ENCODE results near the gene BNIP5.
"Not testable (repeated sequence)": the region's sequence is repeated elsewhere in the genome, so short reads cannot be mapped to it uniquely, and the experiment has no call there.

Gene BNIP5

DNA sequence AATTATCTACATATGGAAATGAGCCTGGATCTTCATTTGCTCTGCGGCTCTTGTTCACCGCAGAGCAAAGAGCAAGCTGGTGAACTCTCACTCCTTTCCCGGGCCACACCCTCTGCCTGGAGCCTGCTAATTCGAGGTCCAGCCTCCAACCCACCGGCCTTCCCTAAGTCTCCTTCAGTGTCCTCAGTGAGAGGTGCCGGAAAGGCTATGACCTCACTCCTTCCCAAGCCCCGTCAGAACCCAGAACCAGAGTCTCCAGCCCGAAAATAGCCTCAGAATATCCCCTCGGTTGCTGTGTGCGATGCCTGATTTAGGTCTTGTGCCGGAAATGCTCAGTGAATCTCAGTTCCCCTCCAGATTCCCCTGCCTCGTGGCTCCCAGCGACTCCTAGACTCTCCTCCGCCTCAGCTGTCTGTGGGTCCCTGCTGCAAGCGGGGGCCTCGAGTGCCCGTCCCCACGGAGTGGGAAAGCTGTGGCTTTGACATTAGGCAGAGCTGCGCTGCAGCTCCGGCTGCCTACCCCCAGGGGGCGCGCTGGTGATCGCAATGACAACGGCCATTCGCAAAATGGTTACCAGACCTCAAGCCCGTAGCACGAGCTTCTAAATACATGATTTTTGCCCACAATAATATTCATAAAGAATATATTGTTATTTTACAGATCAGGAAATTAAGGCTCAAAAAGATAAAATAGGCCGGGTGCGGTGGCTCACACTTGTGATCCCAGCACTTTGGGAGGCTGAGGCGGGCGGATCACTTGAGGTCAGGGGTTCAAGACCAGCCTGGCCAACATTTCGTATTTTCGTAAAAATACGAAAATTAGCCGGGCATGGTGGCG is 4.1 kb upstream of the BNIP5 start:
- H3K36me3 ChIP-seq (ENCODE audit: insufficient read depth, low read length), result no peaks in the 10 kb centered on the region
- H3K9me3 ChIP-seq (ENCODE audit: insufficient read depth, low read length, severe bottlenecking), result no peaks in the 10 kb centered on the region
- H3K79me2 ChIP-seq (ENCODE audit: insufficient read depth, low read length), result no peaks in the 10 kb centered on the region
- H3K4me3 ChIP-seq (ENCODE audit: low read depth in 1 of 2, low read length in 2 of 2), result no peak overlapping the region
- DNase-seq, result peak; percentile 46
- peaks cover 3% of the 10 kb centered on the region; the same call in 1 of the 2 replicates for H4K20me1 ChIP-seq (ENCODE audit: insufficient read depth, low read length)
- peaks cover 7% of the 10 kb centered on the region for H3K27me3 ChIP-seq (ENCODE audit: insufficient read depth, low read length, poor library complexity)
- H2AFZ ChIP-seq (ENCODE audit: low read depth, low read length), result no peak overlapping the region
- H3K4me2 ChIP-seq (ENCODE audit: insufficient read depth, low read length), result no peak overlapping the region
- H3K4me1 ChIP-seq (ENCODE audit: insufficient read depth, low read length), result no peaks in the 10 kb centered on the region
- TF ChIP-seq CTCF (IDR thresholded peaks at IDR 0.05; ENCODE audit: borderline replicate concordance, extremely low read depth, low read length, poor library complexity, severe bottlenecking) (peak; percentile 82), EZH2 (IDR thresholded peaks at IDR 0.05; ENCODE audit: borderline replicate concordance, low read depth, low read length, severe bottlenecking) (no peak)
- H3K9ac ChIP-seq (ENCODE audit: low read depth, low read length), result no peak overlapping the region
- H3K27ac ChIP-seq (ENCODE audit: low read length), result no peak overlapping the region
- peak; percentile 66; the same call in 2 of the 3 replicates for ATAC-seq (ENCODE audit: insufficient read depth, low read depth)

- Histone ChIP-seq H3K27ac (ENCODE audit: low read length) (no peak overlapping the region), H3K36me3 (ENCODE audit: insufficient read depth, low read length) (no peaks in the 10 kb centered on the region), H3K4me3 (ENCODE audit: low read depth in 1 of 2, low read length in 2 of 2) (no peak overlapping the region), H3K4me2 (ENCODE audit: insufficient read depth, low read length) (no peak overlapping the region), H3K9me3 (ENCODE audit: insufficient read depth, low read length, severe bottlenecking) (no peaks in the 10 kb centered on the region), H3K27me3 (ENCODE audit: insufficient read depth, low read length, poor library complexity) (peaks cover 7% of the 10 kb centered on the region), H4K20me1 (ENCODE audit: insufficient read depth, low read length) (peaks cover 3% of the 10 kb centered on the region; the same call in 1 of the 2 replicates), H3K9ac (ENCODE audit: low read depth, low read length) (no peak overlapping the region), H3K79me2 (ENCODE audit: insufficient read depth, low read length) (no peaks in the 10 kb centered on the region), H3K4me1 (ENCODE audit: insufficient read depth, low read length) (no peaks in the 10 kb centered on the region), H2AFZ (ENCODE audit: low read depth, low read length) (no peak overlapping the region)
- DNase-seq, result no peak
- no peak for ATAC-seq (ENCODE audit: insufficient read depth, low read depth)
- TF ChIP-seq EZH2 (IDR thresholded peaks at IDR 0.05; ENCODE audit: borderline replicate concordance, low read depth, low read length, severe bottlenecking), result no peak
- TF ChIP-seq CTCF (IDR thresholded peaks at IDR 0.05; ENCODE audit: borderline replicate concordance, extremely low read depth, low read length, poor library complexity, severe bottlenecking), result no peak
Observed at GRCh38 chr6:36340306-36340617, 3.6 kb upstream of the BNIP5 start.

DNA sequence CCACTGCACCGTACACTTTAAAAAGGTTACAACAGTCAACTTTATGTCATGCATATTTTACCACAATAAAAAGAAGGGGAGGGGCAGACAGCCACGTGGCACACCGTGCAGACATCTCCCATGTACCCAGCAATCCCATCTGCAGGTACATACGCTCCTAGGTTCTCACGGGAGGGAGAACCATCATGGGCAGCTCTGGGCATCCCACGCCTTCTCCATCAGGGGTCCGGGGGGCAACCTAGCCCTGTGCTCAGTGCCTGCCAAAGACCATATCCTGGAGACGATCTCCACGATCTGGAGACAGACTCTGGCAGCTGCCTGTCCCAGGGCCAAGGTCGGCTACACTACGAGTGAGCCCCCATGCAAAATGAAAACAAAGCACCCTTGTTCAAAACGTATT is 2.5 kb upstream of the BNIP5 start:
- no peaks in the 10 kb centered on the region for H3K79me2 ChIP-seq (ENCODE audit: insufficient read depth, low read length)
- no peaks in the 10 kb centered on the region for H3K4me1 ChIP-seq (ENCODE audit: insufficient read depth, low read length)
- no peak for DNase-seq
- peaks cover 10% of the 10 kb centered on the region for H3K27me3 ChIP-seq (ENCODE audit: insufficient read depth, low read length, poor library complexity)
- no peak for TF ChIP-seq EZH2 (IDR thresholded peaks at IDR 0.05; ENCODE audit: borderline replicate concordance, low read depth, low read length, severe bottlenecking)
- no peak for TF ChIP-seq CTCF (IDR thresholded peaks at IDR 0.05; ENCODE audit: borderline replicate concordance, extremely low read depth, low read length, poor library complexity, severe bottlenecking)
- H3K27ac ChIP-seq (ENCODE audit: low read length), result no peak overlapping the region
- no peak overlapping the region for H3K9ac ChIP-seq (ENCODE audit: low read depth, low read length)
- H3K4me2 ChIP-seq (ENCODE audit: insufficient read depth, low read length), result no peak overlapping the region
- H2AFZ ChIP-seq (ENCODE audit: low read depth, low read length), result no peak overlapping the region
- no peak for ATAC-seq (ENCODE audit: insufficient read depth, low read depth)
- no peak overlapping the region for H3K4me3 ChIP-seq (ENCODE audit: low read depth in 1 of 2, low read length in 2 of 2)
- peaks cover 3% of the 10 kb centered on the region; the same call in 1 of the 2 replicates for H4K20me1 ChIP-seq (ENCODE audit: insufficient read depth, low read length)
- H3K9me3 ChIP-seq (ENCODE audit: insufficient read depth, low read length, severe bottlenecking), result no peaks in the 10 kb centered on the region
- H3K36me3 ChIP-seq (ENCODE audit: insufficient read depth, low read length), result no peaks in the 10 kb centered on the region

DNA sequence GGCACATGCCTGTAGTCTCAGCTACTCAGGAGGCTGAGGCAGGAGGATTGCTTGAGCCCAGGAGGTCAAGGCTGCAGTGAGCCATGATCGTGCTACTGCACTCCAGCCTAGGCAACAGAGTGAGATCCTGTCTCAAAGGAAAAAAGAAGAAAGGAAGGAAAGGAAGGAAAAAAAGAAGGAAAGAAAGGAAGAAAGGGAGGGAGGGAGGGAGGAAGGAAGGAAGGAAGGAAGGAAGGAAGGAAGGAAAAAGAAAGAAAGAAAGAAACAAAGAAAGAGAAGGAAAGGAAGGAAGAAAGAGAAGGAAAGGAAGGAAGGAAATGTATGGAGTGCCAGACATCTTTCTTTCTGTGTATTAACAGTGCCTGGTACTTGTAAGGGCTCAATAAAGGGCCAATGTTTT is 1.5 kb upstream of the BNIP5 start:
- not testable (repeated sequence) for H3K9me3 ChIP-seq (ENCODE audit: insufficient read depth, low read length, severe bottlenecking); H3K4me1 ChIP-seq (ENCODE audit: insufficient read depth, low read length); H3K36me3 ChIP-seq (ENCODE audit: insufficient read depth, low read length); ATAC-seq (ENCODE audit: insufficient read depth, low read depth); H3K4me3 ChIP-seq (ENCODE audit: low read depth in 1 of 2, low read length in 2 of 2); H3K4me2 ChIP-seq (ENCODE audit: insufficient read depth, low read length); H3K79me2 ChIP-seq (ENCODE audit: insufficient read depth, low read length); DNase-seq; H3K27ac ChIP-seq (ENCODE audit: low read length); H3K9ac ChIP-seq (ENCODE audit: low read depth, low read length); H2AFZ ChIP-seq (ENCODE audit: low read depth, low read length); H4K20me1 ChIP-seq (ENCODE audit: insufficient read depth, low read length)
- peaks cover 11% of the 10 kb centered on the region for H3K27me3 ChIP-seq (ENCODE audit: insufficient read depth, low read length, poor library complexity)
